Nephron (organoid): ENCODE measurements around the gene NR1D1.

ENCODE experiments used
- H3K27ac Mint-ChIP-seq, 3 experiments: 2 replicates each; pipeline ENCODE4 v1.8.0; 2020; ENCODE audit warnings: mixed read lengths in 3 of 3, mild to moderate bottlenecking in 2 of 3, moderate library complexity in 1 of 3
- H3K27me3 Mint-ChIP-seq: 2 replicates; pipeline ENCODE4 v1.8.0; 2021; ENCODE audit warnings: low read depth, mild to moderate bottlenecking, moderate library complexity, mixed read lengths
- H3K36me3 Mint-ChIP-seq: 2 replicates; pipeline ENCODE4 v1.8.0; 2020; ENCODE audit warnings: low read depth, mixed read lengths
- H3K4me1 Mint-ChIP-seq: 2 replicates; pipeline ENCODE4 v1.8.0; 2020; ENCODE audit warnings: mixed read lengths
- H3K4me3 Mint-ChIP-seq, 3 experiments: 2 replicates each; pipeline ENCODE4 v1.8.0; 2020; ENCODE audit warnings: mild to moderate bottlenecking in 3 of 3, mixed read lengths in 3 of 3, moderate library complexity in 2 of 3
- H3K9me3 Mint-ChIP-seq: 2 replicates; pipeline ENCODE4 v1.8.0; 2020; ENCODE audit warnings: mixed read lengths
- CTCF ChIP-seq, 3 experiments: fragments of 200-600 bp; sonication (generic); IDR thresholded peaks; one replicate each; pipeline ENCODE4 v1.5.0; 2021; ENCODE audit warnings: antibody characterized with exemption in 3 of 3; ENCODE audit not compliant: unreplicated experiment in 3 of 3

NR1D1 gene

GRCh38 chr17:40064971-40065768, 35.2 kb downstream of the NR1D1 start:
- Mint-ChIP-seq H3K4me3 (peak overlapping the region; percentile 81 to 87 (median 85)), H3K27me3 (peaks cover 4% of the 10 kb centered on the region), H3K4me1 (peaks cover 81% of the 10 kb centered on the region), H3K36me3 (no peaks in the 10 kb centered on the region), H3K27ac (peak overlapping the region; percentile 89 to 92 (median 92)), H3K9me3 (no peaks in the 10 kb centered on the region)
- TF ChIP-seq CTCF (IDR thresholded peaks at IDR 0.05; ENCODE audit: unreplicated experiment in 3 of 3), result no peak

- Mint-ChIP-seq H3K36me3 (no peaks in the 10 kb centered on the region), H3K27ac (peak overlapping the region; percentile 89 to 92 (median 92)), H3K4me3 (peak overlapping the region; percentile 81 to 87 (median 85)), H3K27me3 (peaks cover 7% of the 10 kb centered on the region), H3K4me1 (peaks cover 69% of the 10 kb centered on the region), H3K9me3 (no peaks in the 10 kb centered on the region)
- TF ChIP-seq CTCF (IDR thresholded peaks at IDR 0.05; ENCODE audit: unreplicated experiment in 3 of 3), result no peak
These were observed 36.4 kb downstream of the NR1D1 start for GRCh38 chr17:40063901-40064531.

DNA sequence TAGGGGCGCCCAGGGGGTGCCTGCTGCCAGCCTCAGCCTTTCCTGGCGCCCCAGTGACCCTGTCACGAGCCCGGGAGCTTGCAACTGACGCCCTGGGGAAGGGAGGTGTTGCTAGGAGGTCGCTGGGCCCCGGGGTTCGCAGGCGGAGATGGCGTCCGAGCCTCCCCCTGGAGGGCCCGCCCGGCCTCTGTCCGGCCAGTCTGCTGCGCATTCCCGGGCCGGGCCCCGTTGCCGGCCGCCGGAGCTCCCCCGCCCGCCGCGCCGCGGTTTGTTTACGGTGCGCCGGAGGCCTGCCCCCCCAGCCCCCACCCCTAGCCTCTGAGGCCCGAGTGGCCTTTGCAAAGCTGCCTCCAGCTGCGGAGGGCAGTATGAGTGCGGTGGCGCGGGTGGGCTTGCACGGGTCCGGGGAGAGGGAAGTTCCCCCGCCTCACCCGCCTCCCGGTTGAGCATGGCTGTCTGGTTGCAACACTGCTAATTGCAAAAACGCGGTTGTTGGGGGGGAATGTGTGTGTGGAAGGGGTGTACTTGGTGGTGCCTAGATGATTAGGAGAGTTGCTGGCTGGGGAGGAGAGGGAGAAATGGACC, 37.1 kb downstream of the NR1D1 start:
- Mint-ChIP-seq H3K4me1 (peaks cover 65% of the 10 kb centered on the region), H3K36me3 (no peaks in the 10 kb centered on the region), H3K27me3 (peaks cover 12% of the 10 kb centered on the region), H3K27ac (peak overlapping the region; percentile 89 to 92 (median 92)), H3K4me3 (peak overlapping the region; percentile 81 to 87 (median 85)), H3K9me3 (no peaks in the 10 kb centered on the region)
- TF ChIP-seq CTCF (IDR thresholded peaks at IDR 0.05; ENCODE audit: unreplicated experiment in 3 of 3), result no peak

DNA sequence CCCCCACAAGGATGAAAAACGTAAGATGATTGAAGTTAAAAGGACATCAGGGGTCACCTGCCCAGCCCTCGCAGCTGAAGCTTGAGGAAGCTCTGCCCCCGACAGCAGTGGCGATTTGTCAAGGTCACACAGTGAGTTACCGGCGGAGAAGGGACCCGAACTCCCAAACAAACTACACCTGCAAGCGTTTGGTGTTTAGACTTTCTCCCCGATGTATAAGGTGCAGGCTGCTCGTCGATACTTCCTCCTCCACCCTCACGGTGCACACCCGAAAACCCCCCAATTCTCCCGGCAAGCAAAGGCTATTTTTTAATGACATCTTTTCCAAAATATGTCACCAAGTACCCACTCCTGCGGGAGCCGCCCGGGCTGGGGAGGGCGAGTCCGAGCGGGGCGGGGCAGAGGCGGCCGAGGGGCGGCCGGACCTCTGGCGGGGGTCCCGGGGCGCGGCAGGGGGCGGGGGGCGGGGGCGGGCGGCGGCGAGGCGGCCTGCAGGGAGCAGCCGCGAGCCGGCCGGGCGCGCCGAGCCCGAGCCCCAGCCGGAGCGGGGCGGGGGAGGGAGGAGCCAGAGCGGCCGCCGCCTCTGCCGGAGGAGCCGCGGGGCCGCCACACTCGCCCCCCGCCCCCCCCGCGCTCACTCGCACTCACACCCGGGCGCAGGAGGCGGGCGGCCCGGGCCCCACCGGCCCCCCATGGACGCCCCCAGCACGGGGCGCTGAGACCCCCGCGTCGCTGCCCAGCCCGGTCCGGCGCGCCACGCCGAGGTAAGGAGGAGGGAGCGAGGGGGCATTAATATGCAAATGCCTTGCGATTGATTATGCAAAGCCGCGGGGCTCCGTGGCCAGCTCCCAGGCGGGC, 37.8 kb downstream of the NR1D1 start, which contains the start of gene THRA:
Gene THRA, plus strand, starts transcription at position 637 of the 858 bp plus-strand sequence. CDS start 11,524 bp downstream, outside the sequence.
- Mint-ChIP-seq H3K4me1 (peaks cover 65% of the 10 kb centered on the region), H3K9me3 (no peaks in the 10 kb centered on the region), H3K27ac (peak within 1 kb of the TSS; percentile 90 to 92 (median 92)), H3K27me3 (peaks cover 18% of the 10 kb centered on the region), H3K36me3 (no peaks in the 10 kb centered on the region), H3K4me3 (peak within 1 kb of the TSS; percentile 82 to 91 (median 91))
- no peak for TF ChIP-seq CTCF (IDR thresholded peaks at IDR 0.05; ENCODE audit: unreplicated experiment in 3 of 3)

DNA sequence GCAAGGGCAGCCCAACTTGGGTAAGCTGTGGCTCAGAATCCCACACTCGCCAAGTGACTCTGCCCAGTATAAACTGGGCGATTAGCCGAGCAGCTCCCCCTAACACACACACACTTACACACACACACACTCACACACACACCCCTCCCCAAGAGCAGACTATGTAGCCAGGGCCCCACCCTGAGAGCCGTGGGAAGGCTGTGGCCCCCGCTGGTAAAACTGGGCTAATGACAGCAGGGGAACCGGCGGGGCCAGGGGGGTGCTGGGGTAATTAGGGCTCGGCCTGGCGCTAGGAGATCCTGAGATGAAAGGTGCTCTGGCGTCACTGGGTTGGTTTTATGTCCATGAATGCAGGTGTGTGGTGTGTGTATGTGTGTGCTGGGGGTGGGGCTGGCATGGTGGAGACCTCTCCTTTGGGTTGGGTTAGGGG, 38.8 kb downstream of the NR1D1 start:
- no peaks in the 10 kb centered on the region for H3K9me3 Mint-ChIP-seq
- H3K4me3 Mint-ChIP-seq, result peak overlapping the region; percentile 82 to 91 (median 91)
- TF ChIP-seq CTCF (IDR thresholded peaks at IDR 0.05; ENCODE audit: unreplicated experiment in 3 of 3), result no peak
- H3K27ac Mint-ChIP-seq, result peak overlapping the region; percentile 74 to 90 (median 89)
- no peaks in the 10 kb centered on the region for H3K36me3 Mint-ChIP-seq
- peaks cover 56% of the 10 kb centered on the region for H3K4me1 Mint-ChIP-seq
- peaks cover 24% of the 10 kb centered on the region for H3K27me3 Mint-ChIP-seq
